MM.1S (cell line): ENCODE results near the gene EIF3A.

Source experiments
- DNase-seq: peaks from one replicate; pipeline ENCODE4 v3.0.0-alpha.2; 2015
- H2AFZ ChIP-seq: fragments of 300-600 bp; sonication (generic); 2 replicates; pipeline ENCODE4 v1.6.0; 2016; ENCODE audit warnings: antibody characterized with exemption, low read length
- H3F3A ChIP-seq: fragments of 300-600 bp; sonication (generic); 2 replicates; pipeline ENCODE4 v1.6.1; 2016; ENCODE audit warnings: mild to moderate bottlenecking, antibody characterized with exemption, low read length, moderate library complexity, mixed read lengths; ENCODE audit not compliant: insufficient read depth
- H3K27ac ChIP-seq: fragments of 300-600 bp; sonication (generic); 2 replicates; pipeline ENCODE4 v1.5.1; 2016; ENCODE audit warnings: mild to moderate bottlenecking, low read length
- H3K27me3 ChIP-seq: fragments of 300-600 bp; sonication (generic); replicated peaks from 2 replicates; pipeline ENCODE4 v1.6.0; 2016; ENCODE audit warnings: low read length; ENCODE audit not compliant: insufficient read depth
- H3K36me3 ChIP-seq: fragments of 300-600 bp; sonication (generic); replicated peaks from 2 replicates; pipeline ENCODE4 v1.6.1; 2016; ENCODE audit warnings: mild to moderate bottlenecking, low read length, mixed read lengths; ENCODE audit not compliant: insufficient read depth
- H3K4me1 ChIP-seq: fragments of 300-600 bp; sonication (generic); 2 replicates; pipeline ENCODE4 v1.6.1; 2016; ENCODE audit warnings: low read length, mixed read lengths
- H3K4me2 ChIP-seq: fragments of 300-600 bp; sonication (generic); 2 replicates; pipeline ENCODE4 v1.6.0; 2016; ENCODE audit warnings: low read depth, low read length
- H3K4me3 ChIP-seq: fragments of 300-600 bp; sonication (generic); 2 replicates; pipeline ENCODE4 v1.5.1; 2016; ENCODE audit warnings: low read length, mixed read lengths
- H3K79me2 ChIP-seq: fragments of 300-600 bp; sonication (generic); 2 replicates; pipeline ENCODE4 v1.6.1; 2016; ENCODE audit warnings: mixed run types, low read length, mixed read lengths
- H3K9ac ChIP-seq: fragments of 300-600 bp; sonication (generic); 2 replicates; pipeline ENCODE4 v1.6.1; 2016; ENCODE audit warnings: low read length, mixed read lengths
- H3K9me2 ChIP-seq: fragments of 300-600 bp; sonication (generic); replicated peaks from 2 replicates; pipeline ENCODE4 v1.6.1; 2016; ENCODE audit warnings: mild to moderate bottlenecking, low read length, mixed read lengths; ENCODE audit not compliant: insufficient read depth
- H3K9me3 ChIP-seq: fragments of 300-600 bp; sonication (generic); replicated peaks from 2 replicates; pipeline ENCODE4 v1.6.1; 2016; ENCODE audit warnings: mild to moderate bottlenecking, low read length, mixed read lengths; ENCODE audit not compliant: insufficient read depth
- H4K20me1 ChIP-seq: fragments of 300-600 bp; sonication (generic); 2 replicates; pipeline ENCODE4 v1.6.1; 2016; ENCODE audit warnings: mild to moderate bottlenecking, low read length, moderate library complexity, mixed read lengths; ENCODE audit not compliant: insufficient read depth
- CTCF ChIP-seq: fragments of 300-600 bp; sonication (generic); IDR thresholded peaks from 2 replicates; pipeline ENCODE4 v1.5.1; 2016; ENCODE audit warnings: antibody characterized with exemption, low read length, mixed read lengths
- EZH2 ChIP-seq: fragments of 300-600 bp; sonication (generic); optimal IDR thresholded peaks from 2 replicates; pipeline ENCODE3; 2017; ENCODE audit warnings: low read depth, mild to moderate bottlenecking, antibody characterized with exemption, low read length, mixed read lengths
- EZH2phosphoT487 ChIP-seq: fragments of 300-600 bp; sonication (generic); IDR thresholded peaks from 2 replicates; pipeline ENCODE4 v1.6.1; 2018; ENCODE audit warnings: antibody characterized with exemption, low read length

EIF3A gene

DNA sequence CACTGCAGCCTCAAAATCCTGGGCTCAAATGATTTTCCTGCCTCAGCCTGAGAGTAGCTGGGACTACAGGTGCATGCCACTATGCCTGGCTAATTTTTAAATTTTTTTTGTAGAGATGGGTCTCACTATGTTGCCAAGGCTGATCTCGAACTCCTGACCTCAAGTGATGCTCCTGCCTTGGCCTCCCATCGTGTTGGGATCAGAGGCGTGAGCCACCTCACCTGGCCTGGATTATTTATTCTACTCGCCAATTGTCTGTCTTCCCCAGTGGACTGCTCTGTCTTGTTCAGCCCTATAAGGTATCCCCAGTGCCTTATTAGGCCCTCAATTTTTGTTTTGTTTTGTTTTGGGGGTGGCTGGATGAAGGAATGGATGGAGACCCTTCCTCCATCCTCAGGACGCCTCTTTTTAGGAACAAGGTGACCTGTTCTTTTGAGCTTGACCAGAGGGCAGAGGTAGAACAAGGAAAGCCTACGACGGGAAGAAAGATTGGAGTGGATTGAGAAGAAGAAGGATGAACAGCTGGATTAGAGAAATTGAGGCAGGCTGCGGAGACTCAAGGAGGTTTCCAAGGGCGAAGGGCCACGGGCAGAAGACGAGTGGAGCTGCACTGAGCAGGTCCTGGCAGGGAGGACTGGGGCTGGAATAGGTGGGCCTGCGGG is 22.8 kb upstream of the EIF3A start:
- Histone ChIP-seq H3K4me2 (0 out of 2 replicates have a peak overlapping the region, but pooled peaks have one; percentile 18), H3K4me1 (0 out of 2 replicates have a peak, but pooled peaks cover 6% of the 10 kb centered on the region), H3K79me2 (peaks cover 22% of the 10 kb centered on the region), H4K20me1 (no peaks in the 10 kb centered on the region), H3F3A (peaks cover 3% of the 10 kb centered on the region), H3K36me3 (no peaks in the 10 kb centered on the region), H3K9me2 (no peaks in the 10 kb centered on the region), H3K9ac (no peak overlapping the region), H3K27me3 (no peaks in the 10 kb centered on the region), H3K4me3 (no peak overlapping the region), H2AFZ (peak overlapping the region; percentile 49), H3K27ac (no peak overlapping the region), H3K9me3 (no peaks in the 10 kb centered on the region)
- DNase-seq, result no peak
- no peak for TF ChIP-seq CTCF
- TF ChIP-seq EZH2phosphoT487, result no peak
- TF ChIP-seq EZH2, result no peak

GRCh38 chr10:119101366-119102098 is 20.9 kb upstream of the EIF3A start:
- no peak overlapping the region for H3K4me3 ChIP-seq
- H3K4me1 ChIP-seq, result 0 out of 2 replicates have a peak, but pooled peaks cover 6% of the 10 kb centered on the region
- no peaks in the 10 kb centered on the region for H3K9me2 ChIP-seq
- H2AFZ ChIP-seq, result no peak overlapping the region
- H3K4me2 ChIP-seq, result no peak overlapping the region
- no peak overlapping the region for H3K9ac ChIP-seq
- no peaks in the 10 kb centered on the region for H3K36me3 ChIP-seq
- no peaks in the 10 kb centered on the region for H3K27me3 ChIP-seq
- TF ChIP-seq CTCF (no peak), EZH2phosphoT487 (no peak)
- H4K20me1 ChIP-seq, result no peaks in the 10 kb centered on the region
- no peak for DNase-seq
- no peaks in the 10 kb centered on the region for H3K9me3 ChIP-seq
- H3K79me2 ChIP-seq, result peaks cover 21% of the 10 kb centered on the region
- peaks cover 3% of the 10 kb centered on the region for H3F3A ChIP-seq
- H3K27ac ChIP-seq, result no peak overlapping the region

- Histone ChIP-seq H3K4me2 (no peak overlapping the region), H3K4me1 (0 out of 2 replicates have a peak, but pooled peaks cover 6% of the 10 kb centered on the region), H3K27ac (no peak overlapping the region), H3K9me3 (no peaks in the 10 kb centered on the region), H3K27me3 (no peaks in the 10 kb centered on the region), H4K20me1 (no peaks in the 10 kb centered on the region), H3F3A (peaks cover 3% of the 10 kb centered on the region), H3K36me3 (no peaks in the 10 kb centered on the region), H3K9ac (no peak overlapping the region), H2AFZ (no peak overlapping the region), H3K79me2 (peaks cover 12% of the 10 kb centered on the region), H3K9me2 (no peaks in the 10 kb centered on the region), H3K4me3 (no peak overlapping the region)
- DNase-seq, result no peak
- TF ChIP-seq EZH2phosphoT487 (no peak), EZH2 (no peak), CTCF (no peak)
Observed at GRCh38 chr10:119100434-119101238, 20.0 kb upstream of the EIF3A start.
